Measurements from ENCODE around the gene PRR12.

GRCh38 chr19:49553451-49554271 is 37.3 kb upstream of the PRR12 start:
- no peak for TF ChIP-seq RAD21 (IDR thresholded peaks at IDR 0.05)
- no peak for TF ChIP-seq YY1 (IDR thresholded peaks at IDR 0.05)
- no peak for TF ChIP-seq CTCF (IDR thresholded peaks at IDR 0.05; ENCODE audit: low read depth, low read length, missing input control)
- no peak for TF ChIP-seq REST (IDR thresholded peaks at IDR 0.05)

Data from liver (tissue), 3 donors.